Thyroid gland (tissue), 4 donors: ENCODE data around the gene KRTAP16-1. TPM values are rescaled to one million over a fixed set of nuclear protein-coding genes. Genes with fewer than 3 reads are reported as not detected.

Experiments used
- DNase-seq, 2 donors: peaks; one replicate each; pipeline ENCODE4 v3.0.0-alpha.2; 2019
- H3K27ac ChIP-seq, 3 donors: fragments of 200-600 bp; sonication (generic); 1 replicate in 2 of 3; 2 replicates in 1 of 3; pipeline ENCODE4 v1.5.1; 2016 to 2019; ENCODE audit warnings: mild to moderate bottlenecking in 1 of 3, moderate library complexity in 1 of 3
- H3K27me3 ChIP-seq: fragments of 200-600 bp; sonication (generic); one replicate; pipeline ENCODE4 v1.5.1; 2019
- H3K36me3 ChIP-seq, 2 donors: fragments of 200-600 bp; sonication (generic); one replicate each; pipeline ENCODE4 v1.5.1; 2016 to 2019
- H3K4me1 ChIP-seq, 2 donors: fragments of 200-600 bp; sonication (generic); one replicate each; pipeline ENCODE4 v1.5.1; 2017 to 2019
- H3K4me3 ChIP-seq, 3 donors: fragments of 200-600 bp; sonication (generic); replicated peaks in 1 of 3; 1 replicate in 2 of 3; 2 replicates in 1 of 3; pipeline ENCODE4 v1.5.1; 2016; ENCODE audit warnings: mild to moderate bottlenecking in 1 of 3
- H3K9me3 ChIP-seq: fragments of 200-600 bp; sonication (generic); one replicate; pipeline ENCODE4 v1.5.1; 2017
- POLR2A ChIP-seq, 2 donors: fragments of 450-650 bp; IDR thresholded peaks; one replicate each; pipeline ENCODE4 v1.6.1; 2017; ENCODE audit warnings: antibody characterized with exemption in 2 of 2, mild to moderate bottlenecking in 2 of 2, moderate library complexity in 1 of 2
- WGBS, 2 donors: methylation state at CpG; one replicate each; pipeline ENCODE4 v1.1.5; 2017; 5-methylcytosine and 5-hydroxymethylcytosine counted together
- intact Hi-C: fragments of 100-400 bp; cut with DNase I; formaldehyde crosslinking; loops from one replicate; pipeline ENCODE4 v1.15.1; 2023
- small RNA-seq: library from RNA; depleted of rRNA; stranded (forward); fragments of <200 nt; gene quantifications from one replicate; pipeline ENCODE3, GENCODE V24; 2016
- total RNA-seq, 4 donors: library from RNA; depleted of rRNA; stranded (reverse); fragments of >200 nt; gene quantifications; one replicate each; pipeline ENCODE4 v1.2.3, GENCODE V29; 2016
- TF ChIP-seq, protein P1 (sequence below), 6 experiments: fragments of 200-600 bp in 3 of 6; fragments of 450-650 bp in 3 of 6; sonication (generic) in 3 of 6; IDR thresholded peaks; one replicate each; pipeline ENCODE4 v1.5.1; 2016 to 2019; ENCODE audit warnings: antibody characterized with exemption in 6 of 6, mild to moderate bottlenecking in 2 of 6, inconsistent platforms in 1 of 6, moderate library complexity in 1 of 6

The KRTAP16-1 gene
- total RNA-seq, 4 donors from 2014 or later = not detected

DNA sequence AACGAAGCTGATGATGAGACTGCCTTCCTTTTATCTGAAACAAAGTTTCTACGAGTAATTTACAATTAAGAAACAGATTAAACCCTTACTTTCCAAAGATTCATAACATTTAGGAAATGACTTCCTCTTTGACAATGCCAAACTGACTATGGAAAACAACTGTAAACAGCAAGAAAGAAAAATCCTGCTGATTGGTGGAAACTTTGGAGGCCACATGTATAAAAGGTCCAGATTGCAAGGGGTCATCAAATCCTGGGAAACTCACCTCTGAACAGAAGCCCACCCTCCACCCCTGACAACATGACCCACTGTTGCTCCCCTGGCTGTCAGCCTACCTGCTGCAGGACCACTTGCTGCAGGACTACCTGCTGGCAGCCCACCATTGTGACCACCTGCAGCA is 44.0 kb downstream of the KRTAP16-1 start, which contains the start of gene KRTAP9-6:
Gene KRTAP9-6 (plus strand): TSS at position 301 of the 400 bp plus-strand sequence. CDS start 0 bp downstream, at position 301.
- no peaks in the 10 kb centered on the region for H3K27me3 ChIP-seq
- H3K27ac ChIP-seq = no peak within 1 kb of the TSS
- no peaks in the 10 kb centered on the region for H3K9me3 ChIP-seq
- H3K4me1 ChIP-seq = no peaks in the 10 kb centered on the region
- H3K36me3 ChIP-seq = no peaks in the 10 kb centered on the region
- intact Hi-C loops = no loop called here
- H3K4me3 ChIP-seq = no peak within 1 kb of the TSS
- no peak for DNase-seq
- WGBS, 2 donors = 52 to 59% methylated on average over 2 of the region's 2 CpGs
- no peak for TF ChIP-seq POLR2A (IDR thresholded peaks at IDR 0.05)
- TF ChIP-seq, protein P1, sequence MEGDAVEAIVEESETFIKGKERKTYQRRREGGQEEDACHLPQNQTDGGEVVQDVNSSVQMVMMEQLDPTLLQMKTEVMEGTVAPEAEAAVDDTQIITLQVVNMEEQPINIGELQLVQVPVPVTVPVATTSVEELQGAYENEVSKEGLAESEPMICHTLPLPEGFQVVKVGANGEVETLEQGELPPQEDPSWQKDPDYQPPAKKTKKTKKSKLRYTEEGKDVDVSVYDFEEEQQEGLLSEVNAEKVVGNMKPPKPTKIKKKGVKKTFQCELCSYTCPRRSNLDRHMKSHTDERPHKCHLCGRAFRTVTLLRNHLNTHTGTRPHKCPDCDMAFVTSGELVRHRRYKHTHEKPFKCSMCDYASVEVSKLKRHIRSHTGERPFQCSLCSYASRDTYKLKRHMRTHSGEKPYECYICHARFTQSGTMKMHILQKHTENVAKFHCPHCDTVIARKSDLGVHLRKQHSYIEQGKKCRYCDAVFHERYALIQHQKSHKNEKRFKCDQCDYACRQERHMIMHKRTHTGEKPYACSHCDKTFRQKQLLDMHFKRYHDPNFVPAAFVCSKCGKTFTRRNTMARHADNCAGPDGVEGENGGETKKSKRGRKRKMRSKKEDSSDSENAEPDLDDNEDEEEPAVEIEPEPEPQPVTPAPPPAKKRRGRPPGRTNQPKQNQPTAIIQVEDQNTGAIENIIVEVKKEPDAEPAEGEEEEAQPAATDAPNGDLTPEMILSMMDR (IDR thresholded peaks at IDR 0.05) = no peak

DNA sequence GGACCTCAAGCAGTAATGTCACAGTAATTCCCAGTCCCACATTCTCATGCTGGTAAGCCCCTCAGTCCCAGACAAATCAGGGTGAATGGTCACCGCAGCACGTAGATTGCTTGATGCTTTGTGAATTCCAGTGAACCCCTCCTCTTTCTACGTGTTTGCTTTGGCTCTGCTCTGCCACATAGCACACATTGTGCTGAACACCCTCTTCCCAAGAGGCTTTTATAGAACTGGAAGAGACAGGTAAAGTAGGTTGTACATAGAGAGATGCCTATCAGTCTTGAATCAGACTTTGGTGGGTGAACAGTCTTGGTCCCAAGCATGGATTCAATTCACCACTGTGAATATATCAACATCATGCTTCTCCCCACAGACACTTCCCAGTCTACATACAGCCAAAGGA is 44.5 kb downstream of the KRTAP16-1 start:
- Histone ChIP-seq H3K27ac (no peak overlapping the region), H3K4me1 (no peaks in the 10 kb centered on the region), H3K9me3 (no peaks in the 10 kb centered on the region), H3K4me3 (no peak overlapping the region), H3K27me3 (no peaks in the 10 kb centered on the region), H3K36me3 (no peaks in the 10 kb centered on the region)
- no peak for TF ChIP-seq POLR2A (IDR thresholded peaks at IDR 0.05)
- TF ChIP-seq, protein P1 (IDR thresholded peaks at IDR 0.05) = no peak
- 36 to 47% methylated on average over 3 of the region's 3 CpGs for WGBS, 2 donors
- DNase-seq = no peak
- intact Hi-C loops = no loop called here

DNA sequence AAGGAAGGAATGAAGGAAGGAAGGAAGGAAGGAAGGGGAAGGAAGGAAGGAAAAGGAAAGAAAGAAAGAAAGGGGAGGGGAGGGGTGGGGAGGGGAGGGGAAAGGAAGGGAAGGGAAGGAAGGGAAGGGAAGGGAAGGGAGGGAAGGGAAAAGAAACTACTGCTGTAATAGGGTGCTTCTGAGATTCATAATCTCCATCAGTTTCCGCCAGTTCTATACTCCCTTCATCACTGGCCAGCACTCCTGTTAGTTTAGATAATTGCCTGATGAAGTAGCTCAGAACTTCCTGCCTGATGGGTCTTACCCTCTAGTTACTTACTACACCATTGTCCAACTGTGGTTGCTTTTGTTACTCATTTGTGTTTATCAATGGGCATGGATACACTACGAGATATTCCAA is 45.9 kb downstream of the KRTAP16-1 start:
- Histone ChIP-seq H3K4me3 (no peak overlapping the region), H3K9me3 (no peaks in the 10 kb centered on the region)
- 64 to 90% methylated on average over 2 of the region's 2 CpGs for WGBS, 2 donors

DNA sequence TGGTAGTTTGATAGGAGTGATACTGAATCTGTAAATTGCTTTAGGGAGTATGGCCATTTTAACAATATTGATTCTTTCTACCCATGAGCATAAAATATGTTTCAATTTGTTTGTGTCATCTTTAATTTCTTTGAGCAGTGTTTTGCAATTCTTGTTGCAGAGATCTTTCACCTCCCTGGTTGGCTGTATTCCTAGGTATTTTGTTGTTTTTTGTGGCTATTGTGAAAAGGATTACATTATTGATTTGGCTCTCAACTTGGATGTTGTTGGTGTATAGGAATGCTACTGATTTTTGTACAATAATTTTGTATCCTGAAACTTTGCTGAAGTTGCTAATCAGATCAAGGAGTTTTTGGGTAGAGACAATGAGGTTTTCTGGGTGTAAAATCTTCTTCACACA is 50.7 kb downstream of the KRTAP16-1 start:
- DNase-seq = no peak
- no peaks in the 10 kb centered on the region for H3K4me1 ChIP-seq

More for the DNA sequence above, 45.9 kb downstream of the KRTAP16-1 start:
- Histone ChIP-seq H3K4me1 (no peaks in the 10 kb centered on the region), H3K36me3 (no peaks in the 10 kb centered on the region), H3K27me3 (no peaks in the 10 kb centered on the region), H3K27ac (no peak overlapping the region)
- TF ChIP-seq POLR2A (IDR thresholded peaks at IDR 0.05) = no peak
- TF ChIP-seq, protein P1 (IDR thresholded peaks at IDR 0.05) = no peak
- intact Hi-C loops = no loop called here
- no peak for DNase-seq

More for the DNA sequence above, 50.7 kb downstream of the KRTAP16-1 start:
- H3K27me3 ChIP-seq = no peaks in the 10 kb centered on the region
- H3K36me3 ChIP-seq = no peaks in the 10 kb centered on the region
- no peak overlapping the region for H3K4me3 ChIP-seq
- no peaks in the 10 kb centered on the region for H3K9me3 ChIP-seq
- intact Hi-C loops = no loop called here
- no peak for TF ChIP-seq POLR2A (IDR thresholded peaks at IDR 0.05)
- TF ChIP-seq, protein P1 (IDR thresholded peaks at IDR 0.05) = no peak
- no peak overlapping the region for H3K27ac ChIP-seq

Small RNA genes within 50 kb of the gene (small RNA-seq; reads per million reads assigned to genes)
- not detected for gene KRTAP9-10P

Other genes starting within 250 kb of the KRTAP16-1 start
- gene KRTAP2-3, start 249.2 kb downstream of the KRTAP16-1 start, total RNA-seq = not detected
- gene KRTAP2-4, start 243.4 kb downstream of the KRTAP16-1 start, total RNA-seq = not detected
- gene KRTAP4-7, start 225.2 kb downstream of the KRTAP16-1 start, total RNA-seq = not detected
- not detected for gene KRTAP4-8, start 211.2 kb downstream of the KRTAP16-1 start, total RNA-seq
- not detected for gene KRTAP4-16, start 207.1 kb downstream of the KRTAP16-1 start, total RNA-seq
- not detected for gene KRTAP4-9, start 203.9 kb downstream of the KRTAP16-1 start, total RNA-seq
- gene KRTAP4-11, start 190.9 kb downstream of the KRTAP16-1 start, total RNA-seq = not detected
- not detected for gene KRTAP4-12, start 185.1 kb downstream of the KRTAP16-1 start, total RNA-seq
- not detected for gene KRTAP4-6, start 168.8 kb downstream of the KRTAP16-1 start, total RNA-seq
- not detected for gene KRTAP4-5, start 159.5 kb downstream of the KRTAP16-1 start, total RNA-seq
- not detected for gene KRTAP4-4, start 148.6 kb downstream of the KRTAP16-1 start, total RNA-seq
- not detected for gene KRTAP4-3, start 141.1 kb downstream of the KRTAP16-1 start, total RNA-seq
- not detected for gene KRTAP4-2, start 131.1 kb downstream of the KRTAP16-1 start, total RNA-seq
- not detected for gene KRTAP4-1, start 124.4 kb downstream of the KRTAP16-1 start, total RNA-seq
- not detected for gene KRTAP9-1, start 119.4 kb downstream of the KRTAP16-1 start, total RNA-seq
- gene KRTAP9-2, start 82.7 kb downstream of the KRTAP16-1 start, total RNA-seq = not detected
- gene KRTAP9-3, start 76.9 kb downstream of the KRTAP16-1 start, total RNA-seq = not detected
- not detected for gene KRTAP9-8, start 71.3 kb downstream of the KRTAP16-1 start, total RNA-seq
- not detected for gene KRTAP9-4, start 59.6 kb downstream of the KRTAP16-1 start, total RNA-seq
- gene KRTAP9-9, start 53.9 kb downstream of the KRTAP16-1 start, total RNA-seq = not detected
- not detected for gene KRTAP9-6, start 43.9 kb downstream of the KRTAP16-1 start, total RNA-seq
- gene KRTAP9-7, start 33.6 kb downstream of the KRTAP16-1 start, total RNA-seq = not detected
- not detected for gene KRTAP29-1, start 6.5 kb downstream of the KRTAP16-1 start, total RNA-seq
- gene KRTAP17-1, start 6.4 kb upstream of the KRTAP16-1 start, total RNA-seq = not detected
- not detected for gene KRT33A, start 41.5 kb upstream of the KRTAP16-1 start, total RNA-seq
- gene KRT33B, start 60.5 kb upstream of the KRTAP16-1 start, total RNA-seq = not detected
- gene KRT34, start 73.0 kb upstream of the KRTAP16-1 start, total RNA-seq = not detected
- gene KRT31, start 88.3 kb upstream of the KRTAP16-1 start, total RNA-seq = not detected
- not detected for gene KRT37, start 115.3 kb upstream of the KRTAP16-1 start, total RNA-seq
- gene KRT38, start 131.7 kb upstream of the KRTAP16-1 start, total RNA-seq = not detected
- gene KRT32, start 158.1 kb upstream of the KRTAP16-1 start, total RNA-seq = not detected
- not detected for gene KRT35, start 171.8 kb upstream of the KRTAP16-1 start, total RNA-seq
- not detected for gene KRT36, start 180.6 kb upstream of the KRTAP16-1 start, total RNA-seq
- under 1 TPM in 1 of 4 donors, not detected in 3; 0.83 TPM for gene KRT13, start 196.3 kb upstream of the KRTAP16-1 start, total RNA-seq
- gene KRT15, start 209.6 kb upstream of the KRTAP16-1 start, total RNA-seq = under 1 TPM in 1 of 4 donors, not detected in 3; 0.93 TPM
- gene KRT19, start 219.0 kb upstream of the KRTAP16-1 start, total RNA-seq = 10 to 100 TPM; 18.3 to 41.4 (median 28.6) TPM